Activated CD4-positive, CD25-positive, alpha-beta regulatory T cell treated with anti-CD3 and anti-CD28 coated beads, Interleukin-2, amount 50 U/mL, for 72 hours (primary cell): ENCODE measurements around the gene ARCN1.

Experiments
- DNase-seq: peaks from one replicate; pipeline ENCODE4 v3.0.0; 2021

Gene ARCN1

DNA sequence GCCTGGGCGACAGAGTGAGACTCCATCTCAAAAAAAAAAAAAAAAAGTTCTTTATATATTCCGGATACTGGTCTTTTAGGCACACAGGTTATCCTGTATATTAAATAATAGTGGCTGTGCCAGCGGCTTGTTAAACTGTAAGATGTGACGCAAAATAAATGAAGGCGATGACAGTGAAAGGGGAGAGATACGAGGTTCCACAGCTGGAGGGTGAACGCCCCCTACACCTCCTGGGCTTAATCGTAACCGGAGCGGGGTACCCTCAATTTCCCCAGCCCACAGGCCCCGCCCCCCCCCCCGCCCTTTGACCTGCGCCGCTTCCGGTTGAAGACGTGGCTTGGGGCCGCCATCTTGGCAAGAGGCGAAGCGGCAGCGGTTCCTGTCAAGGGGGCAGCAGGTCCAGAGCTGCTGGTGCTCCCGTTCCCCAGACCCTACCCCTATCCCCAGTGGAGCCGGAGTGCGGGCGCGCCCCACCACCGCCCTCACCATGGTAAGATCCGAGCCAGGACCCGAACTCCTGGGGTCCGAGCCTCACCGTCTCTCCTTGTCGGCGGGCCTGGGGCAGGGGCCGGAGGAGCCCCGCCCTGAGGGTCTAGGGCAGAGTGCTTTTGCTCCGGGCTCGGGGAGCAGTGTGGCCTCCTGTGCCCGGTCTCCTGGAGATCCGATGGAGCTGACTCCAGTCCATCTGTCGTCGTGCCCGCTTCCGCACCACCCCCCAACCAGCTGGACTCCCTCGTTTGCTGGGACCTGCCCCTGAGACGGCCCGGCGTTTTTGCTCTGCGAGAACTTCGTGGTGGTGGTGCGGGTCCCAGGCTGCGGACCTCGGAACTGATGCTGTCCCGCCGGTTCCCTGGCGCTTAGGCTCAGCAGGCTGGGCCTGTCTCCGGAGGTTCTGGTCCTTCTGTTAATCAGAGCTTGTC, at the start of gene ARCN1:
ARCN1 (plus strand) TSS at position 349 of the 920 bp plus-strand sequence; CDS start at position 488, 139 bp downstream.
- peak; percentile 76 for DNase-seq

DNA sequence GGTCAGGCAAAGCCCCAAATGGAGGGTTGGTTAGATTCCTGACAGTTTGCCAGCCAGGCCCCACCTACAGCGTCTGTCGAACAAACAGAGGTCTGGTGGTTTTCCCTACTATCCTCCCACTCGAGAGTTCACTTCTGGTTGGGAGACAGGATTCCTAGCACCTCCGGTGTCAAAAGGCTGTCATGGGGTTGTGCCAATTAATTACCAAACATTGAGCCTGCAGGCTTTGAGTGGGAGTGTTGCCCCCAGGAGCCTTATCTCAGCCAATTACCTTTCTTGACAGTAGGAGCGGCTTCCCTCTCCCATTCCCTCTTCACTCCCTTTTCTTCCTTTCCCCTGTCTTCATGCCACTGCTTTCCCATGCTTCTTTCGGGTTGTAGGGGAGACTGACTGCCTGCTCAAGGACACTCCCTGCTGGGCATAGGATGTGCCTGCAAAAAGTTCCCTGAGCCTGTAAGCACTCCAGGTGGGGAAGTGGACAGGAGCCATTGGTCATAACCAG, 49.6 kb upstream of the ARCN1 start:
- DNase-seq: no peak

DNA sequence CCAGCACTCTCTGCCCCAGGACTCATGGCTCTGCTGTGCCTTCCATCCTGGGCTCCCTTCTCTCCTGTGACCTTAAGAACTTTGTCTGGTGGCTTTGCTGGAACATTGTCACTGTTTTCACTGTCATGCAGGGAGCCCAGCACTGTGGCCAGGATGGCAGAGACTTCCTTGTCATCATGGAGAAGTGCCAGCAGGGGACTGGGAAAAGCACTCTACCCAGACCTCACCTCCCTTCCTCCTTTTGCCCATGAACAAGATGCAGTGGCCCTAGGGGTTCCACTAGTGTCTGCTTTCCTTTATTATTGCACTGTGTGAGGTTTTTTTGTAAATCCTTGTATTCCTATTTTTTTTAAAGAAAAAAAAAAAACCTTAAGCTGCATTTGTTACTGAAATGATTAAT, 47.9 kb upstream of the ARCN1 start:
- no peak for DNase-seq

DNA sequence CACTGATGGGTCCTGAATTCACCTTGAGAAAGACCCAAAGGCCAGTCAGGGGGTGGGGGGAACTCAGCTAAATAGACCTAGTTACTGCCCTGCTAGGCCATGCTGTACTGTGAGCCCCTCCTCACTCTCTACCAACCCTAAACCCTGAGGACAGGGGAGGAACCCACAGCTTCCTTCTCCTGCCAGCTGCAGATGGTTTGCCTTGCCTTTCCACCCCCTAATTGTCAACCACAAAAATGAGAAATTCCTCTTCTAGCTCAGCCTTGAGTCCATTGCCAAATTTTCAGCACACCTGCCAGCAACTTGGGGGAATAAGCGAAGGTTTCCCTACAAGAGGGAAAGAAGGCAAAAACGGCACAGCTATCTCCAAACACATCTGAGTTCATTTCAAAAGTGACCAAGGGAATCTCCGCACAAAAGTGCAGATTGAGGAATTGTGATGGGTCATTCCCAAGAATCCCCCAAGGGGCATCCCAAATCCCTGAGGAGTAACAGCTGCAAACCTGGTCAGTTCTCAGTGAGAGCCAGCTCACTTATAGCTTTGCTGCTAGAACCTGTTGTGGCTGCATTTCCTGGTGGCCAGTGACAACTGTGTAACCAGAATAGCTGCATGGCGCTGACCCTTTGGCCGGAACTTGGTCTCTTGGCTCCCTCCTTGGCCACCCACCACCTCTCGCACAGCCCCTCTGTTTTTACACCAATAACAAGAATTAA, 47.3 kb upstream of the ARCN1 start:
- DNase-seq: no peak

DNA sequence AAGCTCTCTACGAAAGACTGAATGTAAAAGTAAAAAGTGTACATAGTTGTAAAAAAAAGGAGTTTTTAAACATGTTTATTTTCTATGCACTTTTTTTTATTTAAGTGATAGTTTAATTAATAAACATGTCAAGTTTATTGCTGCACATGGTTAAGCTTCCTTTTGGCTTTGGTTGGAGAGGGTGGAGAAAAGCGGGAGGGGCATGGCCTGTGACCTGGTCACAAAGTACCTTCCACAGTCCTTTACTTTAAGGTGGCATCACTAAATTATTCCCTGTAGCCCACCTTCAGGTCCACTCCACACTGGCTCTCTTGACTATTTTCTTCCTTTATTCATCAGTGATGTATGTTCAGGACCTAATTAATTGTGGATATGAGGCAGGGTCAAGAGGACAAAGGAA, 45.5 kb upstream of the ARCN1 start:
- DNase-seq: no peak

DNA sequence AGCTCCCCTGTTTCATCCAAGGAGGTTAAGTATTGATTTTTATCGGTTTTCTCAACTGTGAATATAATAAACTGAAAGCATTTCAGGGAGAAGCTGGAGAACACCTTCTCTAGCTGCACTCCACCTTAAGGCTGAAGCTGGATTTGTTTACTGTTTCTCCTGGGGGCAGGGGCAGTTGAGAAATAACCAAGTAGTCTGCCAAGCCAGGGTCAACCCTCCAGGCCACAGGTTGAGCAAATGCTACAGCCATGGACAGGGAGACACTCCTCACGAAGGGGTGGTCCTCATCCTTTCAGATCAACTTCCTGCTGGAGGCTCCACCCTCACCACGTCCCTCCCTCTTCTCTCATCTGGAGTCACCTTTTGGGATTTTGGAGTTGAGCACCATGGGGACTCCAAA, 45.1 kb upstream of the ARCN1 start, which contains the start of gene TTC36:
TTC36 (plus strand) TSS at position 366 of the 400 bp plus-strand sequence; CDS start at position 387, 21 bp downstream.
- DNase-seq: no peak

DNA sequence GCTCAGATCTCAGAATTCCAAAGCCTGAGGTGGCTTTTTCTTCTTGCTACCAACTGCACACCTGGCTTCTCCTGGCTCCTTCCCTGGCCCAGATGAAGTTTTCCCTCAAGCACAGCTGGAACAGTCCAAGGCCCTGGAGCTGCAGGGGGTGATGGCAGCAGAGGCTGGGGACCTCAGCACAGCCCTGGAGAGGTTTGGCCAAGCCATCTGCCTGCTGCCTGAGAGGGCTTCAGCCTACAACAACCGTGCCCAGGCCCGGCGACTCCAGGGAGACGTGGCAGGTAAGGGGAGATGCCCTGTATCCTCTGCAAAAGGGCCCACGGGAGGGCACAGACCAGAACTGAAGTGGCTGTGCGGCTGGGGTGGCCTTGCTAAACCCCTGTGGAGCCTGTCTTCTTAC, 43.7 kb upstream of the ARCN1 start:
- DNase-seq: no peak

DNA sequence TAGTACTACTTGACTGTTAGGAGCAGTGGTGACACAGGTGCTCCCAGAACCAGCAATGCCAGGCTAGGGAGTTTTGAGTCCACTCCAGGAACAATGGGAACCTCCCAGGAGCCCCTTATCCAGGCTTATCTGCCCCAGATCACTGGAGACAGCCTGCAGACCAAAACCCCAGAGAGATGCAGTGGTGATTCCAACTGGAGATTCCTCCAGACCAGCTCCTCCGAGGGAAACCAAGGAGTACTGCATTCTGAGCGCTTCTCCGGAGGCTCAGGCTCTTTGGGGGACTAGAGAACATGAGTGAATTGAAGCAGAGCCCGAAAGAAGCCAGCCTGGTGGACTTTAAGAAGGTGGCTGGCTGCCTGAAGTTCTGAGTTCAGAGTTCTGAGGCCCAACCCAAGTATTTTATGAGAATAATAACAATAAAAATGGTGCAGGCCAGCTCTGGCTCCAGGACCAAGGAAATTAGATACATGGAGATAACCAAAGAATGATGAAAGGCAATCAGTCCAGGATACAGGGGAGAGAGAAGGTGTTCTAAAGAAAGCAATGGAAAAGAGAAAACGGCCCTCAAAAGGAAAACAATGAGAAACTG, 42.5 kb upstream of the ARCN1 start:
- no peak for DNase-seq

DNA sequence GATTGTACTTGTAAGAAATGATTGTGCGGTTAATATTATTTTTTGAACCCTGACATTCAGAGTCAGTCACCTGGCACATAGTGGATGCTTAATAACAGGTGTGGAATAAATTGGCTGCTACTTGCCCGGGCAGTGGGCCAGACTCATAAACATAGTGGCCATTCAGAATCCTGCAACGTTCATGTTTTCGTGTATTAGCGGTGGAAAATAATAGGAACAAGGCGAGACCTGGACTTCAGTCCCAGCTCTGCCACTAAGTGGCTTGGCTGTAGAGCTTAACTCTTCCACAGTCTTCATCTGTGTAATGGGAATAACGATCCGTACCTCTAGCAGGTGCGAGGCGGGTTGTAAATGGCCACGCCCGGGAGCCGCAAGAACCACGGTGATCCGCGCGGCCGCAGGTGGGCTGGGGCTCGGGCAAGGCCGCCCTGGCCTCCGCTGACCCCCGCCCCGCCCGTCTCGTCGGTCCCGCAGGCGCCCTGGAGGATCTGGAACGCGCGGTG, 42.0 kb upstream of the ARCN1 start:
- DNase-seq: no peak

DNA sequence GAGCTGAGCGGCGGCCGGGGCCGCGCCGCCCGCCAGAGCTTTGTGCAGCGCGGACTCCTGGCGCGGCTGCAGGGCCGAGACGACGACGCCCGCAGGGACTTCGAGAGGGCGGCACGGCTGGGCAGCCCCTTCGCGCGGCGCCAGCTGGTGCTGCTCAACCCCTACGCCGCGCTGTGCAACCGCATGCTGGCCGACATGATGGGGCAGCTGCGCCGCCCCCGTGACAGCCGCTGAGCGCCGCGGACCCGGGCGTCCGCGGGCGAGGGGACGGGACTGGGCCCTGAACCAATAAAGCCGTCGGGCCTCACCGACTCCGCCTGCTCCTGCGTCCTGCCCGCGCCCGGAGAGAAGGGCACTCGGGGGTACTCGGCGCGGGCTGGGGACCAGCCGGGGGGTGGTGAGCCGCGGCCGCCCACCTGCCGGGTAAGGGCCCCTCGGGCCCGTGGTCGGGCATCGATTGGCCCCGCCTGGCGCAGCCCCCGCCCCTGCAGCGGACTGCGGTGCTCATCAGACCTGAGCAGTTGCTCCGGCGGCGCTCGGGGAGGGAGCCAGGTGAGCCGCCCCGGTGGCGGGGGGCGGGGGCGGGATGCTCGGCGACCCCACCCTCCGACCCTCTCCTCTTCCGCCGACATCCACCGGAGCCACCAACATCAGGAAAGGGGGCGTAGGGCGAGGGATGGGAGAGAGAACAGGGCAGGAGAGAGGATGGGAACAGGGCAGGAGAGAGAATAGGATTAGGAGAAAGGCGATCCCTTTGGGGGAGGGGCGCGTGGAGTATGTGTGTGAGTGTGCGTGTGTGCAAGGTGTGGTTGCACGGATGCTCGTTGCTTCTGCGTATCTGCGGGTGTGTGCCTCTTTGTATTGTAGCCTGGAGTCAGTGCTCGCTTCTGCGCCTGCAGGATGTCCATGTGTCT, 41.3 kb upstream of the ARCN1 start, which contains the start of gene TMEM25:
TMEM25 (plus strand) TSS at position 510 of the 914 bp plus-strand sequence. CDS start 610 bp downstream, outside the sequence.
- peak; percentile 72 for DNase-seq

DNA sequence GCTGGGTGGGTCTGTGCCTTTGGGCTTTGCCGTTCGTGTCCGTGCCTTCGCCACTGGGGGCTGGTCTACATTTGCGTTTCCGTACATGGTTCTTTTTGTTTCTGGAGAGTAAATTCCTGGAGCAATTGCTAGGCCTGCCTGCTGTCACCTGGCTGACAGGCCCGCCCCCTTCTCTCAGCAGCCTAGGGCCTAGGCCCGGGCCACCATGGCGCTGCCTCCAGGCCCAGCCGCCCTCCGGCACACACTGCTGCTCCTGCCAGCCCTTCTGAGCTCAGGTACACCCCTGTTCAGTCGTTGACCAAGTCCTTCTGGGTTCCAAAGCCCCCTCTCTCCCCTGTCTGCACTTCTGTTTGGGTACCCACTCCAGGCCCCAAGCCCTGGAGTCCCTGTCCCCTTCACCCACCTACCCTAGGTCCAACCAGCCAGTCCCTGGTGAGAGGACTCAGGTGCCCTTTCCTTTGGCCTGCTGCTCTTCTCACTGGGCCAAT, 40.6 kb upstream of the ARCN1 start:
- DNase-seq: no peak

DNA sequence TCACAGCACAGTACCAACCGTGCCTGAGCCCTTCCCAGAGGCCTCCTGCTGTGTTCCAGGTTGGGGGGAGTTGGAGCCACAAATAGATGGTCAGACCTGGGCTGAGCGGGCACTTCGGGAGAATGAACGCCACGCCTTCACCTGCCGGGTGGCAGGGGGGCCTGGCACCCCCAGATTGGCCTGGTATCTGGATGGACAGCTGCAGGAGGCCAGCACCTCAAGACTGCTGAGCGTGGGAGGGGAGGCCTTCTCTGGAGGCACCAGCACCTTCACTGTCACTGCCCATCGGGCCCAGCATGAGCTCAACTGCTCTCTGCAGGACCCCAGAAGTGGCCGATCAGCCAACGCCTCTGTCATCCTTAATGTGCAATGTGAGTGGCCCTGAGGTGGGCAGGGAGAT, 40.1 kb upstream of the ARCN1 start:
- no peak for DNase-seq

DNA sequence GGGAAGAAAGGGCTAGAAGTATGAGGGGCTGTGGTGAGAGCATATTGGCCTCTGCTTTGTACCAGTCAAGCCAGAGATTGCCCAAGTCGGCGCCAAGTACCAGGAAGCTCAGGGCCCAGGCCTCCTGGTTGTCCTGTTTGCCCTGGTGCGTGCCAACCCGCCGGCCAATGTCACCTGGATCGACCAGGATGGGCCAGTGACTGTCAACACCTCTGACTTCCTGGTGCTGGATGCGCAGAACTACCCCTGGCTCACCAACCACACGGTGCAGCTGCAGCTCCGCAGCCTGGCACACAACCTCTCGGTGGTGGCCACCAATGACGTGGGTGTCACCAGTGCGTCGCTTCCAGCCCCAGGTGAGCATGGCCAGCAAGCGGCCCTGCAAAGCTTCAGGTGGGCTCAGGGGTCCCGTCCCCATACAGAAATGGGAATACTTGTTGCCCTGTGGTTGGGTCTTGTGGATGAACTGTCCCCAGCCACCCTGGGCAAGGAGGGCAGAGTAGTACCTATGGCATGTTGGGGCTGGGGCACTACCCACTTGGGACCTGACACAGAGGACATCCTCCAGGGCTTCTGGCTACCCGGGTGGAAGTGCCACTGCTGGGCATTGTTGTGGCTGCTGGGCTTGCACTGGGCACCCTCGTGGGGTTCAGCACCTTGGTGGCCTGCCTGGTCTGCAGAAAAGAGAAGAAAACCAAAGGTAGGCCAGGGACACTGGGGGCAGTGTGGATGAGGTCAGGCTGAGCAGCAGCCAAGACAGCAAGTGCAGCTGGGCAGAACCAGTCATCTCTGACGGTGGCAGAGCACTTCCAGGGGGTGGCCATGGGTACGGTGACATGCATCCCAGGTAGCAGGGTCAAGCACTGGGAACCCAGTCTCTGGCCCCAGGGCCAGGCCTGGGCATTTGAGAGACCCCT, 39.1 kb upstream of the ARCN1 start:
- DNase-seq: no peak

DNA sequence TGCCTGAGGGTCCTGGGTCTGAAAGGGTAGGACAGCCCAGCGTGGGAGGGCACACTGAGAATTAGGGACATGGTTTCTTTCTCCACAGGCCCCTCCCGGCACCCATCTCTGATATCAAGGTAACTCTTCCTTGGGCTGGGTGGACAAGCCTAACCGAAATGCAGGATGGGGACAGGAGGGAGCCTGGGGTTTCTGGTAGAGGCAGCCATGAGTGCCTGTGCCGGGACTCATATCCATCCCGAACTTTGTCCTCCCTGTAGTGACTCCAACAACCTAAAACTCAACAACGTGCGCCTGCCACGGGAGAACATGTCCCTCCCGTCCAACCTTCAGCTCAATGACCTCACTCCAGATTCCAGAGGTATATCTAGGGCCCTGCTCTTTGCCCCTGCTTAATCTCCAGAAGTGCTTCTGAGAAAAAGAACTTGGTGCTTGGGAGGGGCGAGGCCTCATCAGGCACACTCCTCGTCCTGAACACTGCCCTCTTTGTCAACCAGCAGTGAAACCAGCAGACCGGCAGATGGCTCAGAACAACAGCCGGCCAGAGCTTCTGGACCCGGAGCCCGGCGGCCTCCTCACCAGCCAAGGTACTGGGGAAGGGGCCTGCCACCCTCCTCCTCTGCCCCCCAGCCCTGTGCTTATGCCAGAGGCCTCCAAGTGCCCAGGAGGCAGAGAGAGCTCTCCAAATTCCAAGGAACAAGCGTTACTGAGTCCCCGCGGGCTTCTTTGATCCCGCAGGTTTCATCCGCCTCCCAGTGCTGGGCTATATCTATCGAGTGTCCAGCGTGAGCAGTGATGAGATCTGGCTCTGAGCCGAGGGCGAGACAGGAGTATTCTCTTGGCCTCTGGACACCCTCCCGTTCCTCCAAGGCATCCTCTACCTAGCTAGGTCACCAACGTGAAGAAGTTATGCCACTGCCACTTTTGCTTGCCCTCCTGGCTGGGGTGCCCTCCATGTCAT, 38.2 kb upstream of the ARCN1 start:
- DNase-seq: no peak

DNA sequence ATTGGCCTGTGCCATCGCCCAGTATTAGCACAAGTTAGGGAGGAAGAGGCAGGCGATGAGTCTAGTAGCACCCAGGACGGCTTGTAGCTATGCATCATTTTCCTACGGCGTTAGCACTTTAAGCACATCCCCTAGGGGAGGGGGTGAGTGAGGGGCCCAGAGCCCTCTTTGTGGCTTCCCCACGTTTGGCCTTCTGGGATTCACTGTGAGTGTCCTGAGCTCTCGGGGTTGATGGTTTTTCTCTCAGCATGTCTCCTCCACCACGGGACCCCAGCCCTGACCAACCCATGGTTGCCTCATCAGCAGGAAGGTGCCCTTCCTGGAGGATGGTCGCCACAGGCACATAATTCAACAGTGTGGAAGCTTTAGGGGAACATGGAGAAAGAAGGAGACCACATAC, 36.9 kb upstream of the ARCN1 start:
- no peak for DNase-seq

DNA sequence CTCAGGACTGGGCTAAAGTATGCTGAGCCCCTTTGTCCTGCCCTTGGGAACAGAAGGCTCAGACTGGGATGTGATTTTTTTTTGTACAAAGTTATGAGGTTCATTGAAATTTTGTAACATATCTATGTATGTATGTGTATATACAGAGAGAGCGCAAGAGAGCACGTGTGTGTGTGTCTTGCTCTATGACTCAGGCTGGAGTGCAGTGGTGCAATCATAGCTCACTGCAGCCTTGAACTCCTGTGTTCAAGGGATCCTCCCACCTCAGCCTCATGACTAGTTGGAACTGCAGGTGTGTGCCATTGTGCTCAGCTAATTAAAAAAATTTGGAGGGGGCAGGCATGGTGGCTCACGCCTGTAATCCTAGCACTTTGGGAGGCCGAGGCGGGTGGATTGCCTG, 35.5 kb upstream of the ARCN1 start:
- DNase-seq: no peak

DNA sequence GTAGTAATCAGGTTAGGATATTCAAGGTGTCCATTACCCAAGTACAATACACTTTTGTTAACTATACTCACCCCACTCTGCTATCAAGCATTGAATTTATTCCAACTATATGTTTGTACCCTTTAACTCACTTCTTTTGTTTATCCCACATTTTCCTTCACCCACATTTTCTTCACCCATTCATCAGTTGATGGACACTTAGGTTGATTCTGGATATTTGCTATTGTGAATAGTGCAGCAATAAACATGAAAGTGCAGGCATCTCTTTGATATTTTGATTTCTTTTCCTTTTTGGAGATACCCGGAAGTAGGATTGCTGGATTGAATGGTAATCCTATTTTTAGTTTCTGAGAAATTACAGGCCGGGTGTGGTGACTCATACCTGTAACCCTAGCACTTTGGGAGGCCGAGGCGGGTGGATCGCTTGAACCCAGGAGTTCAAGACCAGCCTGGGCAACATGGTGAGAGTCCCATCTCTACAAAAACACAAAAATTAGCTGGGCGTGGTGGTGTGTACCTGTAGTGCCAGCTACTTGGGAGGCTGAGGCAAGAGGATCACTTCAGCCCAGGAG, 34.7 kb upstream of the ARCN1 start:
- no peak for DNase-seq

DNA sequence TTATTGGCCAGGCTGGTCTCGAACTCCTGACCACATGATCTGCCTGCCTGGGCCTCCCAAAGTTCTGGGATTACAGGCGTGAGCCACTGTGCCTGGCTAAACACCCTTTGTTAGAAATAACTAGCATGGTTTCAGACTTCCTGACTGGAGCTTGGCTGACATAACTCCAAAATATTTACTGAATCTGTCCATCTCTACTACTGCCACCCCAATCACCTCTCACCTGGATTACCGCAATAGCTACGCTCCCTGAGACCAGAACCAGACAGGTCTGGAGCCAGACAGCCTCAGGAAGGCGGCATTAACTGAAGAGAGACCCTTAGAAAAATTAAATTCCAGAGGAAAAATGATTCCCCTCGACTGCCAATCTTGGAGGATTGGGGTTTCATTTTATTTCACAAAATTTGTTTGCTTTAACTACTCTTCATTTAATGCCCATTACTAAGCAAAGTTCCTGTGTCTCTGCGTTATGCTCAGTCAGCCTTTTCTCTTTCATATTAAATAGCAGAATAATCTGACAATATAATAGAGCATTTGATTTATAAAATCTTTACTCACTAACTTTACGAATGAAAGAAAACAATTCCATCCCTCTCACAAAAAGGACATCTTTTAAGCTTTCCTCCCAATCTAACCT, 28.1 kb upstream of the ARCN1 start:
- DNase-seq: no peak

DNA sequence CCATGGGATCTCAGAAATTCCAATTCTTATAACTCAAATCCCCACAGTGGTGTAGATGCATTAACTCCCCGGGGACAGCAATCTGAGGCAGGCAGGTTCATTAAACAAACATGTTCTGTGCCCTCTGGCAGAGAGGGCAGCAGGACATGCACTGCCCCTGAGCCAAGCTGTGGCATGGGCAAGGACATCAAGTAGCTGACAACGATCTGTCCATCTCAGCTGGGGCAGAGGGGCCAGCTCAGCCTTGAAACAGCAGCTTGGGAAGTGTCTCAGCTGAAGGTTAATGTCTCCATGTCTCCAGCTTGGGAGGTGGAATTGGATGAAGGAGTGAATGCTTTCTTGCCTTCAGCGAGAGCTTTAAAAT, 27.6 kb upstream of the ARCN1 start:
- no peak for DNase-seq
